Measurements from ENCODE around the gene RREB1.

Gene RREB1

GRCh38 chr6:7239590-7239948, 131.8 kb downstream of the RREB1 start:
- Histone ChIP-seq H3K4me3 (ENCODE audit: low read depth, low read length) (no peak overlapping the region), H3K27ac (no peak overlapping the region), H3K36me3 (replicated peaks) (peaks cover 25% of the 10 kb centered on the region), H3K27me3 (replicated peaks) (no peaks in the 10 kb centered on the region)
- no peak for DNase-seq
- TF ChIP-seq, protein P1, sequence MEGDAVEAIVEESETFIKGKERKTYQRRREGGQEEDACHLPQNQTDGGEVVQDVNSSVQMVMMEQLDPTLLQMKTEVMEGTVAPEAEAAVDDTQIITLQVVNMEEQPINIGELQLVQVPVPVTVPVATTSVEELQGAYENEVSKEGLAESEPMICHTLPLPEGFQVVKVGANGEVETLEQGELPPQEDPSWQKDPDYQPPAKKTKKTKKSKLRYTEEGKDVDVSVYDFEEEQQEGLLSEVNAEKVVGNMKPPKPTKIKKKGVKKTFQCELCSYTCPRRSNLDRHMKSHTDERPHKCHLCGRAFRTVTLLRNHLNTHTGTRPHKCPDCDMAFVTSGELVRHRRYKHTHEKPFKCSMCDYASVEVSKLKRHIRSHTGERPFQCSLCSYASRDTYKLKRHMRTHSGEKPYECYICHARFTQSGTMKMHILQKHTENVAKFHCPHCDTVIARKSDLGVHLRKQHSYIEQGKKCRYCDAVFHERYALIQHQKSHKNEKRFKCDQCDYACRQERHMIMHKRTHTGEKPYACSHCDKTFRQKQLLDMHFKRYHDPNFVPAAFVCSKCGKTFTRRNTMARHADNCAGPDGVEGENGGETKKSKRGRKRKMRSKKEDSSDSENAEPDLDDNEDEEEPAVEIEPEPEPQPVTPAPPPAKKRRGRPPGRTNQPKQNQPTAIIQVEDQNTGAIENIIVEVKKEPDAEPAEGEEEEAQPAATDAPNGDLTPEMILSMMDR (IDR thresholded peaks at IDR 0.05; ENCODE audit: low read depth, low read length, missing control alignments): no peak
- in situ Hi-C loops (cut with HindIII; ENCODE audit: low pct_ligation_motif_present, low sequenced_read_pairs): loop anchor here (25.0 kb wide), 1 partner anchor 527 kb away; no protein-coding TSS in a partner anchor

GRCh38 chr6:7240351-7240750, 132.6 kb downstream of the RREB1 start:
- H3K4me3 ChIP-seq (ENCODE audit: low read depth, low read length): no peak overlapping the region
- H3K27me3 ChIP-seq (replicated peaks): no peaks in the 10 kb centered on the region
- no peak overlapping the region for H3K27ac ChIP-seq
- no peak for DNase-seq
- TF ChIP-seq, protein P1 (IDR thresholded peaks at IDR 0.05; ENCODE audit: low read depth, low read length, missing control alignments): no peak
- H3K36me3 ChIP-seq (replicated peaks): peaks cover 17% of the 10 kb centered on the region
- in situ Hi-C loops (cut with HindIII; ENCODE audit: low pct_ligation_motif_present, low sequenced_read_pairs): loop anchor here (25.0 kb wide), 1 partner anchor 528 kb away; no protein-coding TSS in a partner anchor

DNA sequence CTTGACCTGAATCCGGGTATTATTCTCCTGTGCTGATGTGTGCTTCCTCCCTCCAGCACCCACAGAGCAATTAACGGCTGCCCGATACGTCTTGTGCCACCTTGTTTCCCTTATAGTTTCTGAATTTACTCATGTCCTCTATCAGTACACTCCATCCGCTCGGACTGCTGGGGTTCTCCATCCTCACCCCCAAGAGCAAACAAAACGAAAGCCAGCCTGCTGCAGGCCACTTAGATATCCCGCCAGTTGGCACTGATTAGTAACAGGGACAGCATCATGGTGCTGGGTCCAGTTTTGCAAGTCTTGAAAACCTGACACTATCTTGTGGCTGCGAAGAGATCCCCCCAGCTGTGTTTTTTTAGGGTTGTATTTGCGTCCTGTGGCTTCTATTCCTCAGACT, 133.4 kb downstream of the RREB1 start:
- Histone ChIP-seq H3K36me3 (replicated peaks) (peaks cover 10% of the 10 kb centered on the region), H3K27ac (no peak overlapping the region), H3K4me3 (ENCODE audit: low read depth, low read length) (no peak overlapping the region), H3K27me3 (replicated peaks) (no peaks in the 10 kb centered on the region)
- DNase-seq: no peak
- in situ Hi-C loops (cut with HindIII; ENCODE audit: low pct_ligation_motif_present, low sequenced_read_pairs): loop anchor here (25.0 kb wide), 1 partner anchor 529 kb away; no protein-coding TSS in a partner anchor
- TF ChIP-seq, protein P1 (IDR thresholded peaks at IDR 0.05; ENCODE audit: low read depth, low read length, missing control alignments): no peak

DNA sequence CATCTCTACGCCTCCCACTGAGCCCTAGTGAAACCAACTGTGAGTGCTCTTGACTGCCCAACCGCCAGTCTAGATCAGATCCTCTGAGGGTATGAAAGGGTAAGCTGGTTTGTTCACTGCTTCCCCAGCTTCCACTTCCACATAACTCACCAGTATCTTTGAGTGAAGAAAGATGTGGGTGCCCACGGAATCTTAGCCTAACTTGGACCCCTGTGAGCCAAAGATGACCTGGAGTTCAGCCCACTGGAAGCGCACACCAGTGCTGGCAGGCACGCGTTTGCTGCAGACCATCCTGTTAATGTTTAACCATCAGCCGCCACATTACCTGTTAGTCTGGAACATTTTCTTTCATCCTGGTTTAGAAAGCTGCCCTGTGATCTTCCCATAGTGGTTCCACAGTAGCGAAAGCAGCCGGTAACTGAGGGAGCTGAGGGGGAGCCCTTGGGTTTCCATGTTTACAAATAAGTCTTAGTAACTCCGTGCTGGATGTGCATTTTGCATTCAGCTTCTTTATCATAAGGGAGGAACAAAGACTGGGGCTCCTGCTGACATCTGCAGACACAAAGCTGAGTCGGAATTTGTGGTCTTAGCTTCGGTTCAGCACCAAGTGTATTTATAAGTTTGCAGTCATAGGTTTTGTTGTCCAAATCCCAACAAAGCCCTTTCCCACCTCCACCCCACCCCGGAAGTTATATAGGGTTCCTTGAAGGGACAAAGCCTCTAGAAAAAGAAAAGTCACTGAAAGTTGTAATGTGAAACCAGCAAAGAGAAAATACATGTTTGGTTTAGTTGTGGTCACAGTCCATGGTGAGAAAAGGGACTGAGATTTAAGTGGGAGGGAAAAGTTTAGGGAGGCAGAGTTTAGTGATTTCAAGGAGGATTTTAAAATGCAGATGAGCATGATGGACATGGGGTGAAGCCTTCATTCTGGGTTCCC, 134.2 kb downstream of the RREB1 start:
- in situ Hi-C loops (cut with HindIII; ENCODE audit: low pct_ligation_motif_present, low sequenced_read_pairs): loop anchor here (25.0 kb wide), 1 partner anchor 530 kb away; no protein-coding TSS in a partner anchor
- peak overlapping the region; percentile 39 for H3K27ac ChIP-seq

GRCh38 chr6:7242835-7243178, 135.0 kb downstream of the RREB1 start:
- peaks cover 18% of the 10 kb centered on the region for H3K36me3 ChIP-seq (replicated peaks)
- no peaks in the 10 kb centered on the region for H3K27me3 ChIP-seq (replicated peaks)
- TF ChIP-seq, protein P1 (IDR thresholded peaks at IDR 0.05; ENCODE audit: low read depth, low read length, missing control alignments): no peak
- no peak for DNase-seq
- peak overlapping the region; percentile 39 for H3K27ac ChIP-seq
- in situ Hi-C loops (cut with HindIII; ENCODE audit: low pct_ligation_motif_present, low sequenced_read_pairs): loop anchor here (25.0 kb wide), 1 partner anchor 531 kb away; no protein-coding TSS in a partner anchor
- no peak overlapping the region for H3K4me3 ChIP-seq (ENCODE audit: low read depth, low read length)

More for the DNA sequence above, 134.2 kb downstream of the RREB1 start:
- DNase-seq: peak; percentile 12
- no peaks in the 10 kb centered on the region for H3K27me3 ChIP-seq (replicated peaks)
- peaks cover 14% of the 10 kb centered on the region for H3K36me3 ChIP-seq (replicated peaks)
- TF ChIP-seq, protein P1 (IDR thresholded peaks at IDR 0.05; ENCODE audit: low read depth, low read length, missing control alignments): no peak
- no peak overlapping the region for H3K4me3 ChIP-seq (ENCODE audit: low read depth, low read length)
